Stomach (tissue), 4 donors: ENCODE results near the gene SGCG.

Experiments used
- CTCF ChIP-seq, 7 experiments: fragments of 450-650 bp in 4 of 7; fragments of 200-600 bp in 3 of 7; sonication (generic) in 3 of 7; IDR thresholded peaks; one replicate each; pipeline ENCODE4 v1.5.1; 2016 to 2019; ENCODE audit warnings: antibody characterized with exemption in 7 of 7, control low read depth in 2 of 7, mild to moderate bottlenecking in 1 of 7
- EP300 ChIP-seq: sonication (generic); formaldehyde crosslinking; IDR thresholded peaks from one replicate; pipeline ENCODE4 v1.6.1; 2017; ENCODE audit warnings: antibody characterized with exemption
- POLR2A ChIP-seq, 4 donors: fragments of 450-650 bp; IDR thresholded peaks; one replicate each; pipeline ENCODE4 v1.6.1; 2016; ENCODE audit warnings: antibody characterized with exemption in 4 of 4, control low read depth in 2 of 4, mild to moderate bottlenecking in 1 of 4, moderate library complexity in 1 of 4

- no peak for TF ChIP-seq CTCF (IDR thresholded peaks at IDR 0.05)
- TF ChIP-seq POLR2A (IDR thresholded peaks at IDR 0.05) = no peak
- no peak for TF ChIP-seq EP300
These were observed 108.2 kb downstream of the SGCG start for GRCh38 chr13:23288995-23289394.
